ENCODE results near the gene SLC27A5. TPM values are rescaled to one million over a fixed set of nuclear protein-coding genes. Genes with fewer than 3 reads are reported as not detected.
A peak's percentile ranks its signal among the peaks of the same experiment; 100 is the strongest.
"Not testable (repeated sequence)": the region's sequence is repeated elsewhere in the genome, so short reads cannot be mapped to it uniquely, and the experiment has no call there.

Gene SLC27A5
- total RNA-seq, 1 donor from 2014 or later, result 4.4 TPM

DNA sequence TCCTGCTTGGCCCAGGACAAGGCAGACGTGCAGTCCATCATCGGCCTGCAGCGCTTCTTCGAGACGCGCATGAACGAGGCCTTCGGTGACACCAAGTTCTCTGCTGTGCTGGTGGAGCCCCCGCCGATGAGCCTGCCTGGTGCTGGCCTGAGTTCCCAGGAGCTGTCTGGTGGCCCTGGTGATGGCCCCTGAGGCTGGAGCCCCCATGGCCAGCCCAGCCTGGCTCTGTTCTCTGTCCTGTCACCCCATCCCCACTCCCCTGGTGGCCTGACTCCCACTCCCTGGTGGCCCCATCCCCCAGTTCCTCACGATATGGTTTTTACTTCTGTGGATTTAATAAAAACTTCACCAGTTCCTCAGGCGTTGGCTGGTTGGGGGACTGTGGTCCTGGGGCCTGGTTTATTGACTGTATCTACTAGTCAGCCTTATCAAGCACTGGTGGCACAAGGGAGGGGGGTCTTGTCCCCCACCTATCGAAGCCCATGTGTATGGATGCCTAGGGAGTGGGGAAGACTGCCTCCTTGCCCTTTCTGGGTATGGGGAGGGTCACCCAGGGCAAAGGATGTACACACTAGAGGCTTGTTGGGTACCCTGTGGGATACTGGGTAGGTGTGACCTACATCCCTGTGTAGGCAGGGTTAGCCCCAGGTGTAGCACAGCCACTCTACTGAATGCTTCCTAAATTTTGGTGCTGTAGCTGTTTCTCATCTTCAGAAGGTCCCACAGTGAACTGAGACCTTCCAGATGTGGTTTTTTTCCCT lies 38.8 kb upstream of the SLC27A5 start:
- no peak for DNase-seq

DNA sequence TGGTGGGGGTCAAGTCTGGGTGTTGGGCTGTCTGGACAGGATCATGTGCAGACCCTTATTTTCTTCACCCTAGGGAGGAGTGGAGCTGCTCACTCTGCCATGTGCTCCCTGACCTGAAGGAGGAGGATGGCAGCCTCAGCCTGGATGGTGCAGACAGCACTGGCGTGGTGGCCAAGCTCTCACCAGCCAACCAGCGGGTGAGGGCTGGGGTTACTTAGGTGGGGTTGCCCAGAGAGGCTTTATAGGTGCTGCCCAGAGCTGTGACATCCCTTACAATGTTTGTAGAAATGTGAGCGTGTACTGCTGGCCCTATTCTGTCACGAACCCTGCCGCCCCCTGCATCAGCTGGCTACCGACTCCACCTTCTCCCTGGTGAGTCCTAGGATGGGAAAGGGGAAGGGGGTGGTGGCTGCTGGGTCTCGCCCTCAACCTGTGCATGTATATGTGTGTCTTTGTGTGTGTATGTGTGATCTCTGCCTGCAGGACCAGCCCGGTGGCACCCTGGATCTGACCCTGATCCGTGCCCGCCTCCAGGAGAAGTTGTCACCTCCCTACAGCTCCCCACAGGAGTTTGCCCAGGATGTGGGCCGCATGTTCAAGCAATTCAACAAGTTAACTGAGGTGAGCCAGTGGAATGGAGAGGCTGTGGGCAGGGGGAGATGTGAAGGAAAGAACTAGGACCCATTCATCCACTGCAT lies 38.0 kb upstream of the SLC27A5 start:
- DNase-seq, result no peak

- no peak for DNase-seq
Observed at GRCh38 chr19:58548859-58549663, 37.3 kb upstream of the SLC27A5 start.

DNA sequence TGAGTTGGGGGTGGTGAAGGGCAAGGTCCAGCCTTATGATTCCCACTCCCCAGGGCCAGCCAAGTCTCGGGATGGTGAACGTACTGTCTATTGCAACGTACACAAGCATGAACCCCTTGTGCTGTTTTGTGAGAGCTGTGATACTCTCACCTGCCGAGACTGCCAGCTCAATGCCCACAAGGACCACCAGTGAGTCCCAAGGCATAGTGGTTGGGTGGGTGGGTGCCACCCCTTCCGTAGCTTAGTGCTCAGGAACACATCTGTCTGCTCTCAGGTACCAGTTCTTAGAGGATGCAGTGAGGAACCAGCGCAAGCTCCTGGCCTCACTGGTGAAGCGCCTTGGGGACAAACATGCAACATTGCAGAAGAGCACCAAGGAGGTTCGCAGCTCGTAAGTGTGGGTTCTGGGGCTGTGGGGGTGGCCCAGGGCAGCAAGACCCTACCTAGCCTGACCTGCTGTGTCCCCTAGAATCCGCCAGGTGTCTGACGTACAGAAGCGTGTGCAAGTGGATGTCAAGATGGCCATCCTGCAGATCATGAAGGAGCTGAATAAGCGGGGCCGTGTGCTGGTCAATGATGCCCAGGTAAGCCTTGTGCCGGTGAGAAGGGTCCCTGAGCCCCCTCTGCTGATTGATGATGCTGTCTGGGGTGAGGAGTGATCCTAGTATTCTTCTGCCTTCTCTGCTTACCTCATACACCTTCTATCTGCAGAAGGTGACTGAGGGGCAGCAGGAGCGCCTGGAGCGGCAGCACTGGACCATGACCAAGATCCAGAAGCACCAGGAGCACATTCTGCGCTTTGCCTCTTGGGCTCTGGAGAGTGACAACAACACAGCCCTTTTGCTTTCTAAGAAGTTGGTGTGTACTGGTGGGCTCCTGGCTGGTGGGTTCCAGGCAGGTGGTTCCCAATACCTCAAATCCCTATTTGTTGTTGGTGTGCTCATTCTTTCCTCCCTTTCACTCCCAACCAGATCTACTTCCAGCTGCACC lies 35.8 kb upstream of the SLC27A5 start:
- DNase-seq, result no peak

DNA sequence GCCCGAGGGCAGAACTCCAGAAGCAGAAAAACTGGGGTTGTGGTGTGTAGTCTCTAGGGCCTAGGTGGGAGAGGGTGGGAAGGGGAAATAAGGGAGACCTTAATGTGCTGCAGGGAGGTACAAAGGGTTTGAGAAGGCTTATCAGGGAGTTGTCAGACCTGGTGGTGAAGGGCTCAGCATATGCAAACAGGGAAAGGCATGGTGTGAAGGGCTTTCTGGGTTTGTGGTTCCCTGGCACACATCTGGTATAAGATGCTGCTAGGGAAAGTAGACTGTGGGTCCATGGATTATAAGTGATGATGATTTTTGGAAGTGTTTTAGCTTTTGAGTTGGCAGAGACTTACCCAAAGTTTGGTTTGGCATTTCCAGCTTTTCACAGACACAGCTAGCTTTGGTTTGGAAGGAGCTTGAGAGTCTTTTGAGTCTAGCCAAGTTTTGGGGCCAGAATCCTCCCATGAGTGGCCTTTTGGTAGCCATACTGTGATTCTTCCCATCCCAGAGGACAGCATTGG lies 34.3 kb upstream of the SLC27A5 start:
- DNase-seq, result no peak

DNA sequence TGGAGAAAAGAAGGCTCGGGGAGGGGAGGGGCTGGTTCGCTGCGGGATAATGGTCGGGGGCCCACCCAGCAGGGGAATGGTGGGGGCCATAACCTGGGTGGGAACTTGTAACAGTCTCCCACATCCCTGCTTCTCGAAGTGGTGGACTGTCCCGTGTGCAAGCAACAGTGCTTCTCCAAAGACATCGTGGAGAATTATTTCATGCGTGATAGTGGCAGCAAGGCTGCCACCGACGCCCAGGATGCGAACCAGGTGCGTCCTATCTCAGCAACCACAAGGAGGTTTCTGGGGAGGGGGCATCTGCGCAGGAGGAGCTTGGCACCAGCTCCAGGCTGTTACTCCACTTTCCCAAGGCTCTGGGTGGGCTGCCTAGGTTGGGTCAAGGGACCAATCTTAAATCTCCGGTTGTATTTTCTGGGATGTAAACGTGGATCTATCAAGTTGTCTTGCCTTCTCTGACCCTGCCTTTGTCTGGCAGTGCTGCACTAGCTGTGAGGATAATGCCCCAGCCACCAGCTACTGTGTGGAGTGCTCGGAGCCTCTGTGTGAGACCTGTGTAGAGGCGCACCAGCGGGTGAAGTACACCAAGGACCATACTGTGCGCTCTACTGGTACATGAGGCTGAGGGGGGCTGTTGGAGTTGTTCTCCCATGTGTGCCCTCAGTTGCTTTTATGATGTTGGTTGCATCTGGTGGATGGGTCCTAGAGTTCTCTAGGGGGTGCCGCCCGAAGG lies 33.7 kb upstream of the SLC27A5 start:
- no peak for DNase-seq

DNA sequence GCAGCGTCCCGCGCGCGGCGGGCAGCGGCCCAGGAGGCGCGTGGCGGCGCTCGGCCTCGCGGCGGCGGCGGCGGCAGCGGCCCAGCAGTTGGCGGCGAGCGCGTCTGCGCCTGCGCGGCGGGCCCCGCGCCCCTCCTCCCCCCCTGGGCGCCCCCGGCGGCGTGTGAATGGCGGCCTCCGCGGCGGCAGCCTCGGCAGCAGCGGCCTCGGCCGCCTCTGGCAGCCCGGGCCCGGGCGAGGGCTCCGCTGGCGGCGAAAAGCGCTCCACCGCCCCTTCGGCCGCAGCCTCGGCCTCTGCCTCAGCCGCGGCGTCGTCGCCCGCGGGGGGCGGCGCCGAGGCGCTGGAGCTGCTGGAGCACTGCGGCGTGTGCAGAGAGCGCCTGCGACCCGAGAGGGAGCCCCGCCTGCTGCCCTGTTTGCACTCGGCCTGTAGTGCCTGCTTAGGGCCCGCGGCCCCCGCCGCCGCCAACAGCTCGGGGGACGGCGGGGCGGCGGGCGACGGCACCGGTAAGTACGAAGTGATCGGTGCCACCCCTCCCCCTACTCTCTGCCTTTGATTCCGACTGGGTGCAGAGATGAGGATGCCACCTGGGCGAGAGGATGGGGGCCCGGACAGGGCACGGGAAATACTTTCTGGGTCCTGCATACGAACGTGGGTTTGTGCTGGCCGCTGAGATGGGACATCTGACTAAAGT lies 32.9 kb upstream of the SLC27A5 start:
- no peak for DNase-seq

DNA sequence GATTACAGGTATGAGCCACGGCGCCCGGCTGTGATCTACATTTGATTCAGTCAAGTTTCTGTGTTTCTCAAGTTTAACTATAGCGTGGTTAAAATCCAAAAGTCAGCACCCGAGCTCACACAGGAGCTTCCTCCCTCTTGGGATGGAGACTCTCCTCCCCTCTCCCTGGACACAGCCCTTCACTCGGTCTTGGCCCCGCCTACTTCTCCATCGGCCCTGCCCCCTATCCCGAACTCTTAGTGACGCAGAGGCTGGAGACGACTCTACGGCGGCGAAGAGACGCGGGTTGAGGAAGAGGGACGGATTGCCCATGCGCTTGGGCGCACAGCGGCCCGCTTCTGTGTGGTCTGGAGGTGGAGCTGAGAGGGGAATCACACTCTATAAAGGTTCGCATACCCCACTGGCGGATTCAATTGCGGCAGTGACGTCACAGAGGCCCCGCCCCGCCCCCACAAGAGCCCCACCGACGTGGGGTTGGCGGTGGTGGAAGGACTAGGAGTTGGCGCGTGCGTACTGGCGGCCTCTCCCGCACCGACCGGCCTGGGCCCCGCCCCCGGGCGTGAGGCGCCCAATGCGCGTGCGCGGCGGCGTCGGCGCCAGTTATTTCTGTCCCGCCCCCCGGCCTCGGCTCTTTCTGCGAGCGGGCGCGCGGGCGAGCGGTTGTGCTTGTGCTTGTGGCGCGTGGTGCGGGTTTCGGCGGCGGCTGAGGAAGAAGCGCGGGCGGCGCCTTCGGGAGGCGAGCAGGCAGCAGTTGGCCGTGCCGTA lies 32.2 kb upstream of the SLC27A5 start, which contains the start of gene TRIM28:
Gene TRIM28, plus strand, starts transcription at position 239 of the 765 bp plus-strand sequence. CDS start 694 bp downstream, outside the sequence.
- DNase-seq, result no peak

DNA sequence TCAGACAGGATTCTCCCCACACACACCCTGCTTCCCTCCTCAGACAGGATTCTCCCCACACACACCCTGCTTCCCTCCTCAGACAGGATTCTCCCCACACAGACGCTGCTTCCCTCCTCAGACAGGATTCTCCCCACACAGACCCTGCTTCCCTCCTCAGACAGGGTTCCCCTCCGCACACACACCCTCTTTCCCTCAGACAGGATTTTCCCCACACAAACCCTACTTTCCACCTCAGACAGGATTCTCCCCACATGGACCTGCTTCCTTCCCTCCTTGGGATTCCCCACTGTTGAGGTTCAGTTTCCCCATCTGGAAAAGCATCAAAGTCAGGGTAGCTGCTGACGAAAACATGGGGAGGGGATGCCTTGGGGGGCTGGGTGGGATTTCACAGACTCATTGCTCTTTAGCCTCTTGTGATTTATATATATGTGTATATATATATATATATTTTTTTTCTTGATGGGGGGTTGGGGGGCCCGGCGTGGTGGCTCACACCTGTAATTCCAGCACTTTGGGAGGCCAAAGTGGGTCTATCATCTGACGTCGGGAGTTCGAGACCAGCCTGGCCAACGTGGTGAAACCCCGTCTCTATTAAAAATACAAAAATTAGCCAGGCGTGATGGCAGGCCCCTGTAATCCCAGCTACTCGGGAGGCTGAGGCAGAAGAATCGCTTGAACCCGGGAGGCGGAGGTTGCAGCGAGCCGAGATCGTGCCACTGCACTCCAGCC lies 31.0 kb upstream of the SLC27A5 start:
- not testable (repeated sequence) for DNase-seq

GRCh38 chr19:58539169-58539559 lies 27.4 kb upstream of the SLC27A5 start:
- DNase-seq, result not testable (repeated sequence)

DNA sequence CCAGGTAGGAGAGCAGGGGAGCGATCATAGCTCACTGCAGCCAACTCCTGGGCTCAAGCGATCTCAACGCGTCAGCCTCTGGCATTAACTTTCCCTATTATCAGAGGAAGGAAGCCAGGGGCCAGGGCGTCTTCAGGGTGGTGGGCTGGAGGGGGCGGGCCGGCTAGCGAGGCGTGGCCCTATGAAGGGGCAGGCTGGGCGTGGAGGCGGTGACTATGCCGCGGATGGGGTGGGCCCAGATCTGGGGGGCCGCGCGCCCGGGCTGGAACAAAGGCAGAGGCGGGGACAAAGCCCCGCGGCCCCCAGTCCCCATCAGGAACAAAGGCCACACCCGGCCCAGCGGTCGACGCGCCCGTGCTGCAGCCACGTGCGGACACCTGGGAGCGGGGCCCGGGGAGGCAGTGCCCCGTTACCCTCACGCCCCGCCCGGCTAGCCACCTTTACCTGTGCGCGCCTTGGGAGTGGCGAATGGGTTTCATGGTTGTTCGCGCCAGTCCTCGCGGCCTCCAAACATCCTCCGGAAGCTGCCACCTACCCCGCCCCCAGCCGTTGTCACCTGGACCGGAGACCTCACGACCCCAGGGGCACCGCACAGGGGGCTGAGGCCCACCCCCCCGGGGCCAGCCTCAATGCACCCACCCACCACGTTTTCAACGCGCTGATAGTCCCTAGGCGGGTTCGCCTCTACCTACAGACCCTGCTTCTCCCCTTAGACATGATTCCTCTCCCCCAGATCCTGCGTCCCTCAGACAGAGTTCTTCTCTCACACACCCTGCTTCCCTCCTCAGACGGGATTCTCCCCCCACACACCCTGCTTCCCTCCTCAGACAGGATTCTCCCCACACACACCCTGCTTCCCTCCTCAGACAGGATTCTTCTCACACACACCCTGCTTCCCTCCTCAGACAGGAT lies 26.7 kb upstream of the SLC27A5 start:
- DNase-seq, result peak; percentile 55

DNA sequence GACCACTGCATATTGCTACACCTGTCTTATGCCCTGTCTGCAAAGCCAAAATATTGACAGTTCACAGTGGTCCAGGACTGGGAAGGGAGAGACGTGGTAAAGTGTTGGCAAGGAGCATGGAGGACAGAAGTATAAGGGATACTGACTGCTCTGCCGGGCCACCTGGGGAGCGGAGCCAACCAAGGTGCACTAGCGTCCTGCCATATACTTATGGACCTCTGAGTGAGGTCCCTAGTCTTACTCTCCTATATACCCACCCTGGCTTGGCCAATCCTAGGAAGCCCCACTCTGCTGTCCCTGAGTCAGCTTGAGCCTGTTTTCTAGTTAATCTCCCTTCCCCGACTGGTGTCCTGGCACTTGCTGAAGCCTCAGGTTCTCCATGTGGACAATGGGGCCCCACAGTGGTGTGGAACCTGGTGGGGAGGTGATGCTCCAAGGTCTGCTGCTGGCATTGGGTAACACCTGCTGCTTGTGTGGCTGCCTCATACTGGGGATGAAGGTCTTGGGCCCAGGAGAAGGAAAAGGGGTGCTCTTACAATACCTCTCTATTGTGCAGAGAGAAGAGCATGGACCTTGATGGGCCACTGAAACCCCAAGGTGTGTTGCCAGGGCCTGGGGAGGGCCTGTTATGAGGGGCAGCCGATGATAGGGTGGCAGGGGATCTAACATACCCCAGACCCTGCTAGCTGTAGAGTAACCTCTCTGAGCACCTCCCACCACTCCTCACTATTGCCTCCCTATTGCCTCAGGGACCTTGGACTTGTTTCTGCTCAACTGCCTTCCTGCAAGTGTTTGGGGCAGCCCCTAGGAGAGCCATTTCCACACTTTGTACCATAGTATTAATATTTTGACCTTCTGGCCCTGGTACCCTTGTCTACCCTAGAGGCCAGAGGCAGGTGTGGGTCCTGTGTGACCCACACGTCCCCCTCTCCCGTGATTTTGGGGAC lies 25.3 kb upstream of the SLC27A5 start:
- no peak for DNase-seq

DNA sequence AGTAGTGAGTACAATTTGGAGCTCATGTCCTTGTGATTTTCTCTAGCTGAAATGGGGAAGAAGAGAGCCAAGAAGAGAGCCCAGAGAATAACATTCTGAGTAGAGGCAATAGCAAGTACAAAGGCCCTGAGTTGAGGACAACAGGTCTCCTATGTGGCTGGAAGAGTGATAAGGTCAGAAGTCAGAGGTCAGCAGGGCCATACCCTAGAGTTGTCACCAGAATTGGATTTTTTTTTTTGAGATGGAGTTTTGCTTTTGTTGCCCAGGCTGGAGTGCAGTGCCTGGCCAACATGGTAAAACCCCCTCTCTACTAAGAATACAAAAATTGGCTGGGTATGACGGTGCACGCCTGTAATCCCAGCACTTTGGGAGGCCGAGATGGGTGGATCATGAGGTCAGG lies 24.1 kb upstream of the SLC27A5 start:
- no peak for DNase-seq

DNA sequence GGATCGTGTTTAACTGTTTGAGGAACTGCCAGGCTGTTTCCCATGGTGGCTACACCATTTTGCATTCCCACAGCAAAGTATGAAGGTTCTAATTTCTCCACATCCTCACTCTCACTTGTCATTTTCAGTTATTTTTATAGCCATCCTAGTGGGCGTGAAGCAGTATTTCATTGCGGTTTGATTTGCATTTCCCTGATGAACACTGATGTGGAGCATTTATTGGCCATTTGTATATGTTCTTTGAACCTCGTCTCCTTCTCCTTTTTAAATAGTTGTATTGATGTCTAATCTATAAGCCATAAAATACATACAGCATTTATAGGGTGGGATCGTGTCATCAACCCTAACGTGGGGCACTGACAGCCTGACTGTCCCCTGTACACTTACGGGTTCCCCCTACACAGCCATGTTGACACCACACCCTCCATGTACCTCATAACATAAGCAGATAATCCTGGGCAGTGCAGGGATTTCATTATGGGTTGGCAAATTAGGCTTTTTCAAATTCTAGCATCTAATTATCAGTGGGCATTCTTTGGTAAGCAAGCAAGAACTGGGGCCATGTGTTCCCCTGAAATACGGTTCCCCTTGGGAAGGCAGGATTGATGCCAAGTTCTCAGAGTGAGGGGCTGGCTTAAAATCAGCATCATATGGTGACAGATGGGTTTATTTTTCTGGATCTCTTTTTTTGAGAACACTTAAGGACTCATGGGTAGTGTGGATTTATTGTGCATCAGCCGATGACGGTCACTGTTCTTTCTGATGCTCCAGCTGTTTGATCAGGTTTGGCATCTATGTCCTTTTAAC lies 19.4 kb upstream of the SLC27A5 start:
- DNase-seq, result no peak

DNA sequence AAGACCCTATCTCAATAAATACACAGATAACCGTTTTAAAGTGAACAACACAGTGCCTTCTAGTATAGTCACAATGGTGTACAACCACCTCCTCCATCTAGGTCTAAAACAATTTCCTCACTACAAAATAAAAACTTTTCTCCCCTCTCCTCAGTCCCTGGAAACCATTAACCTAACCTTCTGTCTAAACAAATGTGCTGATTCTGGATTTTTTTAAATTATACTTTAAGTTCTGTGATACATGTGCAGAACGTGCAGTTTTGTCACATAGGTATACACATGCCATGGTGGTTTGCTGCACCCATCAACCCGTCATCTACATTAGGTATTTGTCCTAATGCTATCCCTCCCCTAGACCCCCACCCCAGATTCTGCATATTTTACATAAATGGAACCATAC lies 17.6 kb upstream of the SLC27A5 start:
- DNase-seq, result no peak
